Measurements from ENCODE around the gene GNA12.

DNA sequence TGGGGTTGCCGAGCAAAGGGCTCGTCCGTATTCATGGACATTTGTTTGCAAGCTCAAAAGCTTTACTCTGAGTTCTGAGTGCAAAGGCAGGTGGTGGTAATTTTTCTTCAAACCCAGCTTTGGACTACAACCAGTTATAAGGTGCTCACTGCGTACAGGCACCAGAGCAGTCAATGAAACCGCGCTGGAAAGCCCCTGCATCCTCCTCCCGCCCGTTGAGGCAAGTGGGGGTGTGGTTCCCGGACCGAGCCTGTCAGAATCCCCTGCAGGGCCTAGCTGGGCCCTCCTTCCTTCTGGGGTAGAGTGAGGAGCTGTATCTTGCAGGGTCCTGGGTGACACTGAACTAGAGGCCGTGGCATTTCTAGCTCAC is 133.8 kb downstream of the GNA12 start:
- TF ChIP-seq EGR1 (IDR thresholded peaks at IDR 0.05) (no peak), TAF1 (IDR thresholded peaks at IDR 0.05; ENCODE audit: low read depth) (no peak), FOXM1 (IDR thresholded peaks at IDR 0.05; ENCODE audit: borderline replicate concordance, low read depth) (no peak), YY1 (IDR thresholded peaks at IDR 0.05; ENCODE audit: low read depth) (no peak), EP300 (IDR thresholded peaks at IDR 0.05; ENCODE audit: borderline replicate concordance) (no peak), NFIC (IDR thresholded peaks at IDR 0.05) (no peak)
- TF ChIP-seq, protein P1, sequence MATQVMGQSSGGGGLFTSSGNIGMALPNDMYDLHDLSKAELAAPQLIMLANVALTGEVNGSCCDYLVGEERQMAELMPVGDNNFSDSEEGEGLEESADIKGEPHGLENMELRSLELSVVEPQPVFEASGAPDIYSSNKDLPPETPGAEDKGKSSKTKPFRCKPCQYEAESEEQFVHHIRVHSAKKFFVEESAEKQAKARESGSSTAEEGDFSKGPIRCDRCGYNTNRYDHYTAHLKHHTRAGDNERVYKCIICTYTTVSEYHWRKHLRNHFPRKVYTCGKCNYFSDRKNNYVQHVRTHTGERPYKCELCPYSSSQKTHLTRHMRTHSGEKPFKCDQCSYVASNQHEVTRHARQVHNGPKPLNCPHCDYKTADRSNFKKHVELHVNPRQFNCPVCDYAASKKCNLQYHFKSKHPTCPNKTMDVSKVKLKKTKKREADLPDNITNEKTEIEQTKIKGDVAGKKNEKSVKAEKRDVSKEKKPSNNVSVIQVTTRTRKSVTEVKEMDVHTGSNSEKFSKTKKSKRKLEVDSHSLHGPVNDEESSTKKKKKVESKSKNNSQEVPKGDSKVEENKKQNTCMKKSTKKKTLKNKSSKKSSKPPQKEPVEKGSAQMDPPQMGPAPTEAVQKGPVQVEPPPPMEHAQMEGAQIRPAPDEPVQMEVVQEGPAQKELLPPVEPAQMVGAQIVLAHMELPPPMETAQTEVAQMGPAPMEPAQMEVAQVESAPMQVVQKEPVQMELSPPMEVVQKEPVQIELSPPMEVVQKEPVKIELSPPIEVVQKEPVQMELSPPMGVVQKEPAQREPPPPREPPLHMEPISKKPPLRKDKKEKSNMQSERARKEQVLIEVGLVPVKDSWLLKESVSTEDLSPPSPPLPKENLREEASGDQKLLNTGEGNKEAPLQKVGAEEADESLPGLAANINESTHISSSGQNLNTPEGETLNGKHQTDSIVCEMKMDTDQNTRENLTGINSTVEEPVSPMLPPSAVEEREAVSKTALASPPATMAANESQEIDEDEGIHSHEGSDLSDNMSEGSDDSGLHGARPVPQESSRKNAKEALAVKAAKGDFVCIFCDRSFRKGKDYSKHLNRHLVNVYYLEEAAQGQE (IDR thresholded peaks at IDR 0.05; ENCODE audit: low read depth), result no peak

Measured in Ishikawa (cell line).